Smooth muscle cell (in vitro differentiated cells): ENCODE results near the gene KCNG2. TPM values are rescaled to one million over a fixed set of nuclear protein-coding genes. Genes with fewer than 3 reads are reported as not detected.

Experiments
- DNase-seq: peaks from one replicate; lab custom pipeline; 2025; ENCODE audit not compliant: unreplicated experiment; lab: John Stamatoyannopoulos, UW
- H2AFZ ChIP-seq: fragments of 200-600 bp; sonication (generic); 2 replicates; pipeline ENCODE4 v1.6.0; 2016; ENCODE audit warnings: antibody characterized with exemption, low read depth, mild to moderate bottlenecking
- H3F3A ChIP-seq: fragments of 200-600 bp; sonication (generic); 2 replicates; pipeline ENCODE4 v1.6.0; 2017; ENCODE audit warnings: antibody characterized with exemption, low read depth
- H3K27ac ChIP-seq: fragments of 200-600 bp; sonication (generic); 2 replicates; pipeline ENCODE4 v1.5.1; 2016; ENCODE audit warnings: low read depth, mild to moderate bottlenecking
- H3K27me3 ChIP-seq: fragments of 200-600 bp; sonication (generic); 2 replicates; pipeline ENCODE4 v1.6.1; 2016; ENCODE audit warnings: low read depth, mild to moderate bottlenecking
- H3K36me3 ChIP-seq: fragments of 200-600 bp; sonication (generic); 2 replicates; pipeline ENCODE4 v1.5.1; 2016; ENCODE audit warnings: low read depth
- H3K4me1 ChIP-seq: fragments of 200-600 bp; sonication (generic); 2 replicates; pipeline ENCODE4 v1.5.1; 2016; ENCODE audit warnings: low read depth
- H3K4me2 ChIP-seq: fragments of 200-600 bp; sonication (generic); 2 replicates; pipeline ENCODE4 v1.6.0; 2016; ENCODE audit warnings: mild to moderate bottlenecking
- H3K4me3 ChIP-seq: fragments of 200-600 bp; sonication (generic); 2 replicates; pipeline ENCODE4 v1.5.1; 2016; ENCODE audit warnings: mild to moderate bottlenecking
- H3K79me2 ChIP-seq: fragments of 200-600 bp; sonication (generic); 2 replicates; pipeline ENCODE4 v1.6.0; 2016; ENCODE audit warnings: low read depth, mild to moderate bottlenecking
- H3K9ac ChIP-seq: fragments of 200-600 bp; sonication (generic); 2 replicates; pipeline ENCODE4 v1.6.0; 2016; ENCODE audit warnings: low read depth
- H3K9me3 ChIP-seq: fragments of 200-600 bp; sonication (generic); replicated peaks from 2 replicates; pipeline ENCODE4 v1.5.1; 2016; ENCODE audit warnings: low read depth
- H4K20me1 ChIP-seq: fragments of 200-600 bp; sonication (generic); 2 replicates; pipeline ENCODE4 v1.6.0; 2016; ENCODE audit warnings: low read depth
- CTCF ChIP-seq: fragments of 200-600 bp; sonication (generic); IDR thresholded peaks from 2 replicates; pipeline ENCODE4 v1.5.1; 2017; ENCODE audit warnings: borderline replicate concordance, mild to moderate bottlenecking, antibody characterized with exemption; ENCODE audit not compliant: insufficient read depth, poor library complexity, severe bottlenecking
- WGBS: methylation state at CpG from one replicate; pipeline ENCODE4 v1.1.7; 2016; ENCODE audit warnings: low lambda C conversion rate; 5-methylcytosine and 5-hydroxymethylcytosine counted together
- polyA plus RNA-seq: library from polyadenylated mRNA; unstranded; fragments of >200 nt; fragmentation: Nextera tagmentation; extraction: Ambion mirVana; gene quantifications from 2 replicates; pipeline ENCODE4 v1.2.1, GENCODE V29; 2016
- total RNA-seq: library from RNA; depleted of rRNA; stranded (reverse); fragments of >200 nt; gene quantifications from 2 replicates; pipeline ENCODE4 v1.2.3, GENCODE V29; 2014

Gene KCNG2
- total and polyA plus RNA-seq, 2 experiments from 2014 or later = 0.17 TPM; not detected in 1

DNA sequence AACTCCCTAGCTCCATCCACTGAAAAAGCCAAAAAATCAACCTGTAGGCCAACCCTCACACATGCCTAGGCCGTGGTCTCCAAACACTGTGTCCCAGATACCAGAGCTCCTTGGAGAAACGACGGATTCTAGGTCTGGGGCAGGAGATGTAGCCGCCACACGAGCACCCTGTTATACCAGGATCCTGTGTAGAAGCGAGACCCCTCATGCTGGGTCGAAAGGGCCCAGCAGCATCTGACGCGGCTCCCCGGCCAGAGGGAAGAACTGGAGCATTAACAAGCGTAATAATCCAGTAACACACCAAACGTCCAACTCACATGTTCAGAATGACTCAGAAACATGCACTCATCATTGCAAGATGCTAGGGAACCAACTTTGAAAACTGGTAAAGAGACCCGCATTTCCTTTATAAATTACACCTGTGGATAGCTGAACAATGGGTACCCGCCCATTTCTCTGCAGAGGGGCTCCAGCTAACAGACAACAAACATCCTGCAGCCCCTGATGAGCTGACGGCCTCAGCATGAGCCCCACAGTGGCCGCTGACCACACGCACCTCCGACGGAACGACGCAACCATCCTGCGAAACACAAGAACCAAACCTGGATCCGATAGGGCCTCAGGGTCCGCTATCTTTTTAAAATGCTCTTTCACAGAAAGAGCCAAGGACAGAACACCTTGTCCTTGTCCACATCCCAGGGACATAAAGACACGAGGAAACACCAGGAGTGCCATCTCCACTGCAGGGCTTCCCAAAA, 139.5 kb downstream of the KCNG2 start:
- H4K20me1 ChIP-seq = peaks cover 66% of the 10 kb centered on the region

GRCh38 chr18:79938196-79938595, 140.5 kb downstream of the KCNG2 start:
- Histone ChIP-seq H3K9ac (no peak overlapping the region), H3F3A (no peaks in the 10 kb centered on the region), H3K4me2 (no peak overlapping the region), H3K4me3 (no peak overlapping the region), H3K9me3 (peaks cover 1% of the 10 kb centered on the region), H3K27ac (no peak overlapping the region), H3K27me3 (no peaks in the 10 kb centered on the region), H3K36me3 (no peaks in the 10 kb centered on the region), H3K4me1 (no peaks in the 10 kb centered on the region), H2AFZ (no peak overlapping the region), H4K20me1 (peaks cover 75% of the 10 kb centered on the region), H3K79me2 (peaks cover 80% of the 10 kb centered on the region)
- DNase-seq = no peak
- TF ChIP-seq CTCF = no peak
- 96% methylated on average over 9 of the region's 9 CpGs for WGBS

More for the DNA sequence above, 139.5 kb downstream of the KCNG2 start:
- H3K27ac ChIP-seq = no peak overlapping the region
- H3K9me3 ChIP-seq = peaks cover 4% of the 10 kb centered on the region
- H3K36me3 ChIP-seq = peaks cover 5% of the 10 kb centered on the region
- 98% methylated on average over 25 of the region's 25 CpGs for WGBS
- H3K4me3 ChIP-seq = no peak overlapping the region
- TF ChIP-seq CTCF = no peak
- no peak overlapping the region for H3K9ac ChIP-seq
- H3K27me3 ChIP-seq = no peaks in the 10 kb centered on the region
- H2AFZ ChIP-seq = no peak overlapping the region
- no peak for DNase-seq
- H3K79me2 ChIP-seq = peaks cover 89% of the 10 kb centered on the region
- H3K4me1 ChIP-seq = no peaks in the 10 kb centered on the region
- H3K4me2 ChIP-seq = no peak overlapping the region
- H3F3A ChIP-seq = no peaks in the 10 kb centered on the region

GRCh38 chr18:79939096-79939495, 141.4 kb downstream of the KCNG2 start:
- H3K9me3 ChIP-seq = no peaks in the 10 kb centered on the region
- peaks cover 71% of the 10 kb centered on the region for H3K79me2 ChIP-seq
- DNase-seq = no peak
- H3K4me3 ChIP-seq = no peak overlapping the region
- no peaks in the 10 kb centered on the region for H3K4me1 ChIP-seq
- 96% methylated on average over 5 of the region's 5 CpGs for WGBS
- H2AFZ ChIP-seq = no peak overlapping the region
- H3K36me3 ChIP-seq = no peaks in the 10 kb centered on the region
- H3K4me2 ChIP-seq = no peak overlapping the region
- H4K20me1 ChIP-seq = peaks cover 84% of the 10 kb centered on the region
- H3K9ac ChIP-seq = no peak overlapping the region
- H3K27me3 ChIP-seq = no peaks in the 10 kb centered on the region
- H3F3A ChIP-seq = no peaks in the 10 kb centered on the region
- no peak overlapping the region for H3K27ac ChIP-seq
- no peak for TF ChIP-seq CTCF
